ENCODE results near the gene KRTAP21-3.

GRCh38 chr21:30733026-30733425 lies 14.4 kb upstream of the KRTAP21-3 start:
- peak; percentile 18; the same call in 1 of the 2 replicates for TF ChIP-seq CTCF (IDR thresholded peaks at IDR 0.05)
- TF ChIP-seq ZFX (IDR thresholded peaks at IDR 0.05; ENCODE audit: borderline replicate concordance) = no peak
